Heart left ventricle (tissue), 13 donors: Measurements from ENCODE around the gene GFY.

ENCODE experiments used
- POLR2A ChIP-seq, 2 donors: fragments of 450-650 bp; IDR thresholded peaks; one replicate each; pipeline ENCODE4 v1.6.1; 2017; ENCODE audit warnings: antibody characterized with exemption in 2 of 2, mild to moderate bottlenecking in 2 of 2, moderate library complexity in 2 of 2
- TF ChIP-seq, protein P1 (sequence below), 12 donors: fragments of 200-600 bp; sonication (generic) in 4 of 12; IDR thresholded peaks; one replicate each; pipeline versions ENCODE4 v1.5.0 to v1.8.0; 2018 to 2022; ENCODE audit warnings: antibody characterized with exemption in 12 of 12, mild to moderate bottlenecking in 5 of 12
- donor health status: ischemic (EF 13 %, LVEDD 7.1; RV severe dilation, severe dysfunction).
- donor health status: DM: no; HTN: yes; CAD: no.
- donor health status: DM: no; HTN: no; CAD: no.
- donor health status: ischemic (EF 25% LVEDD 6.9; RV normal size, moderate dysfunction).
- donor health status: ischemic (EF 25% LVEDD 5.7; RV mildly dilated, moderate dysfunction).
- donor health status: ischemic (EF 35%, LVEDD 5.7; RV mildly dilated, moderate dysfunction).
- donor health status: nonischemic (EF 11% LVEDD 7.7; RV severe dilation, severe dysfunction).
- donor health status: DM: yes; HTN: yes; CAD: no.
- donor health status: PGD.
- donor health status: ischemic (EF 29% LVEDD 5.4; RV normal size, mild dysfunction).
- donor health status: nonischemic (EF 23%, LVEDD 6.1; RV moderate dilation, normal function).

DNA sequence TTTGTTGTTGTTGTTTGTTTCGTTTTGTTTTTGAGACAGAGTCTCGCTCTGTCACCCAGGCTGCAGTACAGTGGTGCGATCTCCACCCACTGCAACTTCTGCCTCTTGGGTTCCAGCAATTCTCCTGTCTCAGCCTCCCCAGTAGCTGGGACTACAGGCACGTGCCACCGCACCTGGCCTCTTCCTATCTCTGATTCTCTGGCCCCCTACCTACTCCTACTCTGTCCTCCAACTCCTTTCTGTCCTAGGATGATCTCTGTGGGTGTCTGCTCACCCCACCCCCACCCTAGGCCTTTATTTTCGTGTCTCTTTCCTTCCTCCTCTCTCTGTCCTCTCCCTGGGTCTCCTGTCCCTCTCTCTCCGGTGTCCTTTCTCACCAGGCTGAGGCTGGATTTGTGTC, 25.2 kb downstream of the GFY start:
- TF ChIP-seq, protein P1, sequence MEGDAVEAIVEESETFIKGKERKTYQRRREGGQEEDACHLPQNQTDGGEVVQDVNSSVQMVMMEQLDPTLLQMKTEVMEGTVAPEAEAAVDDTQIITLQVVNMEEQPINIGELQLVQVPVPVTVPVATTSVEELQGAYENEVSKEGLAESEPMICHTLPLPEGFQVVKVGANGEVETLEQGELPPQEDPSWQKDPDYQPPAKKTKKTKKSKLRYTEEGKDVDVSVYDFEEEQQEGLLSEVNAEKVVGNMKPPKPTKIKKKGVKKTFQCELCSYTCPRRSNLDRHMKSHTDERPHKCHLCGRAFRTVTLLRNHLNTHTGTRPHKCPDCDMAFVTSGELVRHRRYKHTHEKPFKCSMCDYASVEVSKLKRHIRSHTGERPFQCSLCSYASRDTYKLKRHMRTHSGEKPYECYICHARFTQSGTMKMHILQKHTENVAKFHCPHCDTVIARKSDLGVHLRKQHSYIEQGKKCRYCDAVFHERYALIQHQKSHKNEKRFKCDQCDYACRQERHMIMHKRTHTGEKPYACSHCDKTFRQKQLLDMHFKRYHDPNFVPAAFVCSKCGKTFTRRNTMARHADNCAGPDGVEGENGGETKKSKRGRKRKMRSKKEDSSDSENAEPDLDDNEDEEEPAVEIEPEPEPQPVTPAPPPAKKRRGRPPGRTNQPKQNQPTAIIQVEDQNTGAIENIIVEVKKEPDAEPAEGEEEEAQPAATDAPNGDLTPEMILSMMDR (IDR thresholded peaks at IDR 0.05): no peak
- TF ChIP-seq POLR2A (IDR thresholded peaks at IDR 0.05): no peak
